ENCODE measurements around the gene PACSIN2.
"Not testable (repeated sequence)": the region's sequence is repeated elsewhere in the genome, so short reads cannot be mapped to it uniquely, and the experiment has no call there.

Gene PACSIN2

GRCh38 chr22:42957544-42957943, 57.4 kb downstream of the PACSIN2 start:
- no peak for TF ChIP-seq CTCF (IDR thresholded peaks at IDR 0.05; ENCODE audit: low read depth, low read length)
- H3K4me3 ChIP-seq (ENCODE audit: low read depth, low read length) = no peak overlapping the region

GRCh38 chr22:42955848-42956247, 59.1 kb downstream of the PACSIN2 start:
- no peak overlapping the region for H3K4me3 ChIP-seq (ENCODE audit: low read depth, low read length)
- no peak for TF ChIP-seq CTCF (IDR thresholded peaks at IDR 0.05; ENCODE audit: low read depth, low read length)

GRCh38 chr22:42955087-42955635, 59.8 kb downstream of the PACSIN2 start:
- TF ChIP-seq CTCF (IDR thresholded peaks at IDR 0.05; ENCODE audit: low read depth, low read length) = no peak
- H3K4me3 ChIP-seq (ENCODE audit: low read depth, low read length) = no peak overlapping the region

GRCh38 chr22:42953751-42954150, 61.2 kb downstream of the PACSIN2 start:
- not testable (repeated sequence) for H3K4me3 ChIP-seq (ENCODE audit: low read depth, low read length)

- no peak for TF ChIP-seq CTCF (IDR thresholded peaks at IDR 0.05; ENCODE audit: low read depth, low read length)
- H3K4me3 ChIP-seq (ENCODE audit: low read depth, low read length) = no peak overlapping the region
Observed at GRCh38 chr22:42951093-42951710, 63.7 kb downstream of the PACSIN2 start.

- H3K4me3 ChIP-seq (ENCODE audit: low read depth, low read length) = no peak overlapping the region
- TF ChIP-seq CTCF (IDR thresholded peaks at IDR 0.05; ENCODE audit: low read depth, low read length) = no peak
Observed at GRCh38 chr22:42950281-42950680, 64.7 kb downstream of the PACSIN2 start.

GRCh38 chr22:42949159-42949558, 65.8 kb downstream of the PACSIN2 start:
- H3K4me3 ChIP-seq (ENCODE audit: low read depth, low read length) = no peak overlapping the region
- TF ChIP-seq CTCF (IDR thresholded peaks at IDR 0.05; ENCODE audit: low read depth, low read length) = no peak

GRCh38 chr22:42948294-42948693, 66.7 kb downstream of the PACSIN2 start:
- H3K4me3 ChIP-seq (ENCODE audit: low read depth, low read length) = no peak overlapping the region
- no peak for TF ChIP-seq CTCF (IDR thresholded peaks at IDR 0.05; ENCODE audit: low read depth, low read length)

All from WI38 (cell line).